ENCODE results near the gene PKNOX2. TPM values are rescaled to one million over a fixed set of nuclear protein-coding genes. Genes with fewer than 3 reads are reported as not detected.
A peak's percentile ranks its signal among the peaks of the same experiment; 100 is the strongest.

PKNOX2 gene
- total and polyA plus RNA-seq, 2 of the 8 experiments (the other 6 are each of a cell fraction or from before 2014, with no cell fraction given) = 2.0 TPM

- peak; percentile 82 for TF ChIP-seq MAX (IDR thresholded peaks at IDR 0.05)
- peak; percentile 70; the same call in 1 of the 2 replicates for TF ChIP-seq E2F6 (IDR thresholded peaks at IDR 0.05)
Observed at GRCh38 chr11:125401746-125402145, 237.2 kb downstream of the PKNOX2 start (continued).

All from H1 (cell line).